BE2C (cell line): ENCODE data around the gene CTDSPL.
"Not testable (repeated sequence)": the region's sequence is repeated elsewhere in the genome, so short reads cannot be mapped to it uniquely, and the experiment has no call there.

ENCODE experiments used
- DNase-seq: peaks from one replicate; pipeline ENCODE4 v3.0.0-alpha.2; 2020
- H3K27me3 ChIP-seq: fragments of 250-450 bp; sonication (Bioruptor Pico); 2 replicates; pipeline ENCODE4 v1.5.1; 2020; ENCODE audit warnings: mild to moderate bottlenecking
- H3K36me3 ChIP-seq: fragments of 250-450 bp; sonication (Bioruptor Pico); 2 replicates; pipeline ENCODE4 v1.5.1; 2020; ENCODE audit warnings: mild to moderate bottlenecking
- H3K4me1 ChIP-seq: fragments of 250-450 bp; sonication (Bioruptor Pico); 2 replicates; pipeline ENCODE4 v1.5.1; 2020
- H3K4me3 ChIP-seq: 2 replicates; pipeline ENCODE4 v1.5.1; 2011; ENCODE audit warnings: low read depth, low read length
- H3K9me3 ChIP-seq: fragments of 250-450 bp; sonication (Bioruptor Pico); 2 replicates; pipeline ENCODE4 v1.5.1; 2020
- TF ChIP-seq, protein P1 (sequence below): IDR thresholded peaks from 2 replicates; pipeline ENCODE4 v1.5.1; 2012; ENCODE audit warnings: mild to moderate bottlenecking, low read depth, low read length

The CTDSPL gene

DNA sequence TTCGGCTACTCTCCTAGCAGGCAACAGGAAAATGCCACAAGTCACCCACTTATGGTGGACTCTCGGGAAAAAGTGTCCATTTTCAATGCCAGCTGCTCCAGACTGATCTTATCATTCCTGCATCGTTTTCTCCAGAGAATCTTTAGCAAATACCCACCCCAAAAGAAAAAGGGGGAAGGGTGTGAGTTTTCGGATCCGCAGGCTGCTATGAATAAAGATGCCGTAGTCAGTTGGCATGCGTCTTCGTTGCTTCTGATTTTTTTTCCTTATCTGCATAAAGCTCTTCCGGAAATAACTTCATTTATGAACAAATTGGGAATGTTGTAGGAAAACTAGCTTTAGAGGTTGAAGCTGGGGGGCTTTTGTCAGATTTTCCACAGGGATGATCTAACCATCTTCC is 106.5 kb downstream of the CTDSPL start:
- H3K9me3 ChIP-seq = no peaks in the 10 kb centered on the region
- no peaks in the 10 kb centered on the region for H3K36me3 ChIP-seq
- no peak overlapping the region for H3K4me3 ChIP-seq
- DNase-seq = no peak
- no peaks in the 10 kb centered on the region for H3K27me3 ChIP-seq
- H3K4me1 ChIP-seq = no peaks in the 10 kb centered on the region
- TF ChIP-seq, protein P1, sequence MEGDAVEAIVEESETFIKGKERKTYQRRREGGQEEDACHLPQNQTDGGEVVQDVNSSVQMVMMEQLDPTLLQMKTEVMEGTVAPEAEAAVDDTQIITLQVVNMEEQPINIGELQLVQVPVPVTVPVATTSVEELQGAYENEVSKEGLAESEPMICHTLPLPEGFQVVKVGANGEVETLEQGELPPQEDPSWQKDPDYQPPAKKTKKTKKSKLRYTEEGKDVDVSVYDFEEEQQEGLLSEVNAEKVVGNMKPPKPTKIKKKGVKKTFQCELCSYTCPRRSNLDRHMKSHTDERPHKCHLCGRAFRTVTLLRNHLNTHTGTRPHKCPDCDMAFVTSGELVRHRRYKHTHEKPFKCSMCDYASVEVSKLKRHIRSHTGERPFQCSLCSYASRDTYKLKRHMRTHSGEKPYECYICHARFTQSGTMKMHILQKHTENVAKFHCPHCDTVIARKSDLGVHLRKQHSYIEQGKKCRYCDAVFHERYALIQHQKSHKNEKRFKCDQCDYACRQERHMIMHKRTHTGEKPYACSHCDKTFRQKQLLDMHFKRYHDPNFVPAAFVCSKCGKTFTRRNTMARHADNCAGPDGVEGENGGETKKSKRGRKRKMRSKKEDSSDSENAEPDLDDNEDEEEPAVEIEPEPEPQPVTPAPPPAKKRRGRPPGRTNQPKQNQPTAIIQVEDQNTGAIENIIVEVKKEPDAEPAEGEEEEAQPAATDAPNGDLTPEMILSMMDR = no peak

DNA sequence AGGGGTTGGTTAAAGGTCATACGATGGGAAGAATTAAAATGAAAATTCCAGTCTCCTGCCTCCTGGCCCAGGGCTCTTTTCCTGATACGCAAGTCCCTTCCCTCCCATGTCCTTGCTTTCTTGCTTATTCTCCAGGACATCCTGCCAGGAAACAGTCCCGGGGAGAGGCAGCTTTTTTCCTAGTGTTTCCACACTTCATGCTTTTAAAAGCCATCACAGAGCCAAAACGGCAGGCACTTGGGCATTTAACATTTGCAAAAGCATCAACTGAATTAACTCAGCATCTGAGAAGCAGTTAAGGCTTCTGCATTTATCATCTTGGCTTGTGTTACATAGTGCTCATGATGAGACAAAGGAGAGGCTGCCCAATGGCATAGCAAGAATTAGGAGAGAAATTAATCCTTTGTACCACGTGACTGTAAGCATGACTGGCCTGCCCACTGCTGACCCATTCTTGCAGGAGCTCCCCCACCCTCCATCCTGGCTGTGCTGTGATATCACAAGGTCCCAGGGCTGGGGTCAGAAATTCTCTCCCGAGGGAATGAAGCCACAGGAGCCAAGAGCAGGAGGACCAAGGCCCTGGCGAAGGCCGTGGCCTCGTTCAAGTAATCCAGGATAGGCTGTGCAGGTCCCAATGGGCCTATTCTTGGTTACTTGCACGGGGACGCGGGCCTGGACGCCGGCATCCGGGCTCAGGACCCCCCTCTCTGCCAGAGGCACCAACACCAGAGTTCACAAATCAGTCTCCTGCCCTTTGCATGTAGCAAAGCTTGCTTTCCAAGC is 107.3 kb downstream of the CTDSPL start:
- DNase-seq = no peak

DNA sequence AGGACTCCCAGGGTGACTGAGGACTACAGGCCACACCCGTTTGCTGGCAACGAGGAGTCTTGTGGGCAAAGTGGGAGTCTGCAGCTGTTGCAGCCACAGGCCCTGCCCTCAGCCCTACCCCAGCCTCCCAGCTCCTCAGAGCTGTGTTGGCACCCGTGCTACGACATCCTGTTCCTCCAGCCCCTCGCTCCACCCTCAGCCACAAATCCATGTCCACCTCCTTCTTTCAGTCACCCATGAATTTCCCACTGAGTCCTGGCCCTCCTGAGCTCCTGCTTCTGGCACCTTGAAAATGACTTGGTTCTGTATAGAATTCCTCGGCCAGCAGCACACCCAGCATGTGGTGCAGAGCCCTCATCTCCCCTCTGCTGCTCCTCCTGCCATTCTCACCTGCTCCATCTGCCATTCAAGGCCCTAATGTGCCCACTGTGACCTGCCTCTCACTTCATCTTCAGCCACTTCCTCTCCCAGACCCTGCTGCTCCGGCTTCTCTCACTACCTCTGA is 108.0 kb downstream of the CTDSPL start:
- Histone ChIP-seq H3K4me3 (no peak overlapping the region), H3K36me3 (no peaks in the 10 kb centered on the region), H3K4me1 (no peaks in the 10 kb centered on the region), H3K27me3 (no peaks in the 10 kb centered on the region), H3K9me3 (no peaks in the 10 kb centered on the region)
- TF ChIP-seq, protein P1 = no peak
- DNase-seq = no peak

More for the DNA sequence above, 107.3 kb downstream of the CTDSPL start:
- H3K9me3 ChIP-seq = no peaks in the 10 kb centered on the region
- TF ChIP-seq, protein P1 = no peak
- H3K27me3 ChIP-seq = no peaks in the 10 kb centered on the region
- no peaks in the 10 kb centered on the region for H3K4me1 ChIP-seq
- H3K4me3 ChIP-seq = no peak overlapping the region
- no peaks in the 10 kb centered on the region for H3K36me3 ChIP-seq

DNA sequence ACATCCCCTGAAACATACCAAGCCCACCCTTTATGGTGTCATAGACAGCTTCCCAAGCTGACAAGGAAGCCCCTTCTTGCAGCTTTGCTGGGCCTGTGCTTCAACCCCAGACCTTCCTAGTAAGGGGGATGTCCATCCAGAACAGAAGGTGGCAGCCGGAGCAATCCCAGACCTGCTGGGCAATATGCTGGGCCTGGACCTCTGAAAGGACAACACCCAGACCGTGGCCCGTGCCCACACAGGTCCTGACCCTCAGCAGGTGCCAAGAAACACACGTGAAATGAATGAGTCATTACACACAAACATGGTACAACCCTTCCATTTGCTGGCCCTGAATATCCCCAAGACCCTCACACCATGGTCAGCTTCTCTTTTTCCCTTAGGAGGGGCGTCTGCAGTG is 109.1 kb downstream of the CTDSPL start:
- Histone ChIP-seq H3K4me3 (no peak overlapping the region), H3K36me3 (no peaks in the 10 kb centered on the region; the same call in 1 of the 2 replicates), H3K9me3 (no peaks in the 10 kb centered on the region), H3K27me3 (no peaks in the 10 kb centered on the region), H3K4me1 (no peaks in the 10 kb centered on the region)
- DNase-seq = no peak
- TF ChIP-seq, protein P1 = no peak

DNA sequence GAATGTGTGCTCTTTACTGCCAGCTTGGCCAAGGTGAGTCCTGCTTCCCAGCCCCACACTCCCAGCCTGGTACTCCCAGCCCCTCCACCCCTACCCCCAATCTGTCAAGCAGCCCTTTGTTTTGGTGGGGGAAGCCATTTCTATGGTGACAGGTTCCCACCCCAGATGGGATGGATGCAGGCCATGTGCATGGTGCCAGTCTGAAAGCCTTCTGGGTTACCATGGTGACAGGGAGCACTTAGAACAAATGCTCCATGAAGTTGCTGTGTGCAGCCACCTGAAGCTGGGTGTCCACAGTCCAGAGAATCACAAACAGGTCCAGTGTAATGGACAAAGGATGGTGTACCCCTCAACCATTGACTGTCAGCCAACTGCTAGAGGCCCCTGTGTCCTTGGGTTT is 109.8 kb downstream of the CTDSPL start:
- TF ChIP-seq, protein P1 = no peak
- no peaks in the 10 kb centered on the region for H3K9me3 ChIP-seq
- no peak for DNase-seq
- H3K36me3 ChIP-seq = no peaks in the 10 kb centered on the region; the same call in 1 of the 2 replicates
- no peak overlapping the region for H3K4me3 ChIP-seq
- H3K4me1 ChIP-seq = no peaks in the 10 kb centered on the region
- H3K27me3 ChIP-seq = no peaks in the 10 kb centered on the region

DNA sequence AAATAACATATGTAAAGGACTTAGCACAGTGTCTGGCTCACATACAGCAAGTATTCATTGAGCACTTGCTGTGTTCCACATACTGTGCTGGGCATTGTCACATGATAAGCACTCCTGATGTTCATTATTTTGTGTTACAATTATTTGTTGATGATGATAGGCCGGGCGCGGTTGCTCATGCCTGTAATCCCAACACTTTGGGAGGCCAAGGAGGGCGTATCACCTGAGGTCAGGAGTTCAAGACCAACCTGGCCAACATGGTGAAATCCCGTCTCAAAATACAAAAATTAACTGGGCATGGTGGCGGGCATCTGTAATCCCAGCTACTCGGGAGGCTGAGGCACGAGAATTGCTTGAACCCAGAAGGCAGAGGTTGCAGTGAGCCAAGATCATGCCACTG is 110.4 kb downstream of the CTDSPL start:
- not testable (repeated sequence) for H3K27me3 ChIP-seq, H3K9me3 ChIP-seq, H3K36me3 ChIP-seq, H3K4me3 ChIP-seq, H3K4me1 ChIP-seq, DNase-seq
